Measurements from ENCODE around the gene PTPRK. TPM values are rescaled to one million over a fixed set of nuclear protein-coding genes. Genes with fewer than 3 reads are reported as not detected.

Gene PTPRK
- total RNA-seq, 5 donors from 2014 or later (not counting 1 experiment from before 2014, with no cell fraction given): 2.1 to 11.1 (median 7.3) TPM

- H3K27ac Mint-ChIP-seq: no peak overlapping the region
Measured at GRCh38 chr6:128028183-128028582, 492.2 kb downstream of the PTPRK start.

GRCh38 chr6:128025478-128025877, 494.9 kb downstream of the PTPRK start:
- Histone ChIP-seq H3K36me3 (ENCODE audit: control insufficient read depth in 2 of 2, extremely low read depth in 1 of 2, insufficient read depth in 1 of 2, low read length in 1 of 2) (no peaks in the 10 kb centered on the region), H3K27me3 (replicated peaks in 1 of 2; ENCODE audit: control insufficient read depth in 2 of 2, extremely low read depth in 1 of 2, insufficient read depth in 2 of 2, low read length in 1 of 2) (no peaks in the 10 kb centered on the region), H3K4me1 (ENCODE audit: control insufficient read depth in 1 of 2, extremely low read depth in 1 of 2, insufficient read depth in 2 of 2, low read length in 2 of 2) (peaks cover 0 to 8% of the 10 kb centered on the region in 2 experiments), H3K9me3 (no peaks in the 10 kb centered on the region), H3K4me3 (ENCODE audit: control insufficient read depth in 1 of 2, extremely low read depth in 1 of 2, low read length in 1 of 2) (no peak overlapping the region), H3K27ac (ENCODE audit: low read length) (no peak overlapping the region)
- POLR2A ChIA-PET: no interaction called here
- Mint-ChIP-seq H3K36me3 (no peaks in the 10 kb centered on the region), H3K9me3 (no peaks in the 10 kb centered on the region), H3K4me1 (peaks cover 14 to 30% (median 22%) of the 10 kb centered on the region in 3 donors), H3K4me3 (no peak overlapping the region), H3K27ac (no peak overlapping the region), H3K27me3 (no peaks in the 10 kb centered on the region)
- DNase-seq: no peak
- CTCF ChIA-PET: no interaction called here
- no peak for ATAC-seq (replicated peaks in 1 of 4)
- 80% methylated on average over 1 of the region's 1 CpG for WGBS (ENCODE audit: insufficient coverage)

More at GRCh38 chr6:128028183-128028582, 492.2 kb downstream of the PTPRK start:
- Histone ChIP-seq H3K4me1 (ENCODE audit: control insufficient read depth in 1 of 2, extremely low read depth in 1 of 2, insufficient read depth in 2 of 2, low read length in 2 of 2) (peaks cover 6 to 24% of the 10 kb centered on the region in 2 experiments), H3K27ac (ENCODE audit: low read length) (no peak overlapping the region), H3K27me3 (replicated peaks in 1 of 2; ENCODE audit: control insufficient read depth in 2 of 2, extremely low read depth in 1 of 2, insufficient read depth in 2 of 2, low read length in 1 of 2) (no peaks in the 10 kb centered on the region), H3K4me3 (ENCODE audit: control insufficient read depth in 1 of 2, extremely low read depth in 1 of 2, low read length in 1 of 2) (no peak overlapping the region), H3K9me3 (no peaks in the 10 kb centered on the region), H3K36me3 (ENCODE audit: control insufficient read depth in 2 of 2, extremely low read depth in 1 of 2, insufficient read depth in 1 of 2, low read length in 1 of 2) (no peaks in the 10 kb centered on the region)
- Mint-ChIP-seq H3K27me3 (no peaks in the 10 kb centered on the region), H3K4me1 (peaks cover 27 to 57% (median 41%) of the 10 kb centered on the region in 3 donors), H3K36me3 (no peaks in the 10 kb centered on the region), H3K4me3 (no peak overlapping the region), H3K9me3 (no peaks in the 10 kb centered on the region)
- CTCF ChIA-PET: interaction anchor here in 1 of 2 donors (0.6 to 1.0 kb wide), 2 partner anchors 146 to 173 kb away, joined by 3 read pairs; no protein-coding TSS in a partner anchor
- POLR2A ChIA-PET: no interaction called here
- ATAC-seq (replicated peaks in 1 of 4): no peak
- no peak for DNase-seq

GRCh38 chr6:128024969-128025368, 495.4 kb downstream of the PTPRK start:
- DNase-seq: no peak
- ChIA-PET POLR2A (no interaction called here), CTCF (no interaction called here)
- Histone ChIP-seq H3K27me3 (replicated peaks in 1 of 2; ENCODE audit: control insufficient read depth in 2 of 2, extremely low read depth in 1 of 2, insufficient read depth in 2 of 2, low read length in 1 of 2) (no peaks in the 10 kb centered on the region), H3K36me3 (ENCODE audit: control insufficient read depth in 2 of 2, extremely low read depth in 1 of 2, insufficient read depth in 1 of 2, low read length in 1 of 2) (no peaks in the 10 kb centered on the region), H3K27ac (ENCODE audit: low read length) (no peak overlapping the region), H3K4me3 (ENCODE audit: control insufficient read depth in 1 of 2, extremely low read depth in 1 of 2, low read length in 1 of 2) (no peak overlapping the region), H3K9me3 (no peaks in the 10 kb centered on the region), H3K4me1 (ENCODE audit: control insufficient read depth in 1 of 2, extremely low read depth in 1 of 2, insufficient read depth in 2 of 2, low read length in 2 of 2) (peaks cover 0 to 8% of the 10 kb centered on the region in 2 experiments)
- H3K27me3 Mint-ChIP-seq: no peaks in the 10 kb centered on the region
- no peaks in the 10 kb centered on the region for H3K36me3 Mint-ChIP-seq
- no peak overlapping the region for H3K4me3 Mint-ChIP-seq
- no peaks in the 10 kb centered on the region for H3K9me3 Mint-ChIP-seq
- WGBS (ENCODE audit: insufficient coverage): no CpG with 5 or more reads among the region's 1 CpG
- H3K27ac Mint-ChIP-seq: no peak overlapping the region
- H3K4me1 Mint-ChIP-seq: peaks cover 14 to 28% (median 20%) of the 10 kb centered on the region in 3 donors
- no peak for ATAC-seq (replicated peaks in 1 of 4)

GRCh38 chr6:128024046-128024445, 496.4 kb downstream of the PTPRK start:
- no peaks in the 10 kb centered on the region for H3K36me3 Mint-ChIP-seq
- H3K4me1 Mint-ChIP-seq: peaks cover 17 to 24% (median 21%) of the 10 kb centered on the region in 3 donors
- DNase-seq (no peak), ATAC-seq (replicated peaks in 1 of 4) (no peak)
- Histone ChIP-seq H3K4me3 (ENCODE audit: control insufficient read depth in 1 of 2, extremely low read depth in 1 of 2, low read length in 1 of 2) (no peak overlapping the region), H3K36me3 (ENCODE audit: control insufficient read depth in 2 of 2, extremely low read depth in 1 of 2, insufficient read depth in 1 of 2, low read length in 1 of 2) (no peaks in the 10 kb centered on the region), H3K9me3 (no peaks in the 10 kb centered on the region), H3K27me3 (replicated peaks in 1 of 2; ENCODE audit: control insufficient read depth in 2 of 2, extremely low read depth in 1 of 2, insufficient read depth in 2 of 2, low read length in 1 of 2) (no peaks in the 10 kb centered on the region), H3K27ac (ENCODE audit: low read length) (no peak overlapping the region), H3K4me1 (ENCODE audit: control insufficient read depth in 1 of 2, extremely low read depth in 1 of 2, insufficient read depth in 2 of 2, low read length in 2 of 2) (peaks cover 0 to 8% of the 10 kb centered on the region in 2 experiments)
- ChIA-PET CTCF (interaction anchor here in 1 of 2 donors (0.6 kb wide), 1 partner anchor 133 kb away, joined by 4 read pairs; no protein-coding TSS in a partner anchor), POLR2A (no interaction called here)
- H3K4me3 Mint-ChIP-seq: no peak overlapping the region
- WGBS (ENCODE audit: insufficient coverage): 100% methylated on average over 1 of the region's 1 CpG
- H3K9me3 Mint-ChIP-seq: no peaks in the 10 kb centered on the region
- H3K27me3 Mint-ChIP-seq: no peaks in the 10 kb centered on the region
- H3K27ac Mint-ChIP-seq: no peak overlapping the region

- Mint-ChIP-seq H3K9me3 (no peaks in the 10 kb centered on the region), H3K36me3 (no peaks in the 10 kb centered on the region), H3K4me3 (no peak overlapping the region), H3K27me3 (no peaks in the 10 kb centered on the region), H3K4me1 (peaks cover 7 to 19% (median 8%) of the 10 kb centered on the region in 3 donors), H3K27ac (no peak overlapping the region)
- H3K36me3 ChIP-seq (ENCODE audit: control insufficient read depth in 2 of 2, extremely low read depth in 1 of 2, insufficient read depth in 1 of 2, low read length in 1 of 2): no peaks in the 10 kb centered on the region
- no CpG with 5 or more reads among the region's 2 CpGs for WGBS (ENCODE audit: insufficient coverage)
- H3K27me3 ChIP-seq (replicated peaks in 1 of 2; ENCODE audit: control insufficient read depth in 2 of 2, extremely low read depth in 1 of 2, insufficient read depth in 2 of 2, low read length in 1 of 2): no peaks in the 10 kb centered on the region
- ChIA-PET CTCF (no interaction called here), POLR2A (no interaction called here)
- ATAC-seq (replicated peaks in 1 of 4) (no peak), DNase-seq (no peak)
- no peak overlapping the region for H3K27ac ChIP-seq (ENCODE audit: low read length)
- no peaks in the 10 kb centered on the region for H3K4me1 ChIP-seq (ENCODE audit: control insufficient read depth in 1 of 2, extremely low read depth in 1 of 2, insufficient read depth in 2 of 2, low read length in 2 of 2)
- no peaks in the 10 kb centered on the region for H3K9me3 ChIP-seq
- H3K4me3 ChIP-seq (ENCODE audit: control insufficient read depth in 1 of 2, extremely low read depth in 1 of 2, low read length in 1 of 2): no peak overlapping the region
Measured at GRCh38 chr6:128018821-128019220, 501.6 kb downstream of the PTPRK start.

GRCh38 chr6:128017288-128017687, 503.1 kb downstream of the PTPRK start:
- Mint-ChIP-seq H3K4me3 (no peak overlapping the region), H3K4me1 (peaks cover 7 to 27% (median 8%) of the 10 kb centered on the region in 3 donors), H3K27ac (no peak overlapping the region), H3K27me3 (no peaks in the 10 kb centered on the region), H3K9me3 (no peaks in the 10 kb centered on the region), H3K36me3 (no peaks in the 10 kb centered on the region)
- Histone ChIP-seq H3K27ac (ENCODE audit: low read length) (no peak overlapping the region), H3K27me3 (replicated peaks in 1 of 2; ENCODE audit: control insufficient read depth in 2 of 2, extremely low read depth in 1 of 2, insufficient read depth in 2 of 2, low read length in 1 of 2) (no peaks in the 10 kb centered on the region), H3K4me3 (ENCODE audit: control insufficient read depth in 1 of 2, extremely low read depth in 1 of 2, low read length in 1 of 2) (no peak overlapping the region), H3K36me3 (ENCODE audit: control insufficient read depth in 2 of 2, extremely low read depth in 1 of 2, insufficient read depth in 1 of 2, low read length in 1 of 2) (no peaks in the 10 kb centered on the region), H3K4me1 (ENCODE audit: control insufficient read depth in 1 of 2, extremely low read depth in 1 of 2, insufficient read depth in 2 of 2, low read length in 2 of 2) (no peaks in the 10 kb centered on the region), H3K9me3 (no peaks in the 10 kb centered on the region)
- POLR2A ChIA-PET: no interaction called here
- CTCF ChIA-PET: interaction anchor here (0.7 to 1.8 kb wide), 3 partner anchors 11 to 162 kb away, joined by 3 to 5 read pairs (median 3); no protein-coding TSS in a partner anchor
- DNase-seq (peak in 1 of 35 experiments; percentile 11), ATAC-seq (replicated peaks in 1 of 4) (no peak)

- ChIA-PET CTCF (interaction anchor here in 1 of 2 donors (1.0 kb wide), 1 partner anchor 152 kb away, joined by 4 read pairs; no protein-coding TSS in a partner anchor), POLR2A (interaction anchor here (0.6 kb wide), 2 partner anchors 117 to 204 kb away, joined by 3 to 6 read pairs; no protein-coding TSS in a partner anchor)
- Mint-ChIP-seq H3K4me1 (peaks cover 0 to 6% (median 0%) of the 10 kb centered on the region in 3 donors), H3K4me3 (no peak overlapping the region), H3K27me3 (no peaks in the 10 kb centered on the region), H3K27ac (no peak overlapping the region), H3K36me3 (no peaks in the 10 kb centered on the region), H3K9me3 (no peaks in the 10 kb centered on the region)
- H3K27me3 ChIP-seq (replicated peaks in 1 of 2; ENCODE audit: control insufficient read depth in 2 of 2, extremely low read depth in 1 of 2, insufficient read depth in 2 of 2, low read length in 1 of 2): no peaks in the 10 kb centered on the region
- no peaks in the 10 kb centered on the region for H3K9me3 ChIP-seq
- H3K36me3 ChIP-seq (ENCODE audit: control insufficient read depth in 2 of 2, extremely low read depth in 1 of 2, insufficient read depth in 1 of 2, low read length in 1 of 2): no peaks in the 10 kb centered on the region
- ATAC-seq (replicated peaks in 1 of 4) (no peak), DNase-seq (no peak)
- H3K27ac ChIP-seq (ENCODE audit: low read length): no peak overlapping the region
- no peak overlapping the region for H3K4me3 ChIP-seq (ENCODE audit: control insufficient read depth in 1 of 2, extremely low read depth in 1 of 2, low read length in 1 of 2)
- WGBS (ENCODE audit: insufficient coverage): no CpG with 5 or more reads among the region's 1 CpG
- H3K4me1 ChIP-seq (ENCODE audit: control insufficient read depth in 1 of 2, extremely low read depth in 1 of 2, insufficient read depth in 2 of 2, low read length in 2 of 2): no peaks in the 10 kb centered on the region
Measured at GRCh38 chr6:128007658-128008057, 512.7 kb downstream of the PTPRK start.
